Heart left ventricle (tissue), 16 donors: ENCODE results near the gene LIN9. TPM values are rescaled to one million over a fixed set of nuclear protein-coding genes. Genes with fewer than 3 reads are reported as not detected.
A peak's percentile ranks its signal among the peaks of the same experiment; 100 is the strongest.
"Not testable (repeated sequence)": the region's sequence is repeated elsewhere in the genome, so short reads cannot be mapped to it uniquely, and the experiment has no call there.

Experiments used
- ATAC-seq, 4 donors: fragments of 200-7000 bp; cut with Tn5 transposase; one replicate each; pipeline ENCODE4 v1.9.1; 2020 to 2022; ENCODE audit warnings: moderate library complexity in 4 of 4, mild to moderate bottlenecking in 3 of 4, moderate number of reproducible peaks in 1 of 4
- DNase-seq, 5 donors: peaks; one replicate each; pipeline ENCODE4 v3.0.0-alpha.2; 2020
- H3K27ac ChIP-seq, 12 donors: fragments of 200-600 bp; sonication (generic) in 4 of 12; one replicate each; pipeline versions ENCODE4 v1.5.0 to v1.8.0; 2016 to 2022; ENCODE audit warnings: mild to moderate bottlenecking in 2 of 12
- H3K27me3 ChIP-seq, 9 donors: fragments of 200-600 bp; sonication (generic) in 2 of 9; one replicate each; pipeline versions ENCODE4 v1.5.1 to v1.8.0; 2016 to 2022; ENCODE audit warnings: mild to moderate bottlenecking in 3 of 9
- H3K36me3 ChIP-seq, 9 donors: fragments of 200-600 bp; sonication (generic) in 2 of 9; one replicate each; pipeline versions ENCODE4 v1.5.0 to v1.8.0; 2018 to 2022; ENCODE audit warnings: mild to moderate bottlenecking in 2 of 9
- H3K4me1 ChIP-seq, 12 donors: fragments of 200-600 bp; sonication (generic) in 4 of 12; one replicate each; pipeline versions ENCODE4 v1.5.0 to v1.8.0; 2016 to 2022; ENCODE audit warnings: mild to moderate bottlenecking in 3 of 12
- H3K4me3 ChIP-seq, 12 donors: fragments of 200-600 bp; sonication (generic) in 4 of 12; one replicate each; pipeline versions ENCODE4 v1.5.0 to v1.8.0; 2017 to 2022; ENCODE audit warnings: mild to moderate bottlenecking in 9 of 12, moderate library complexity in 4 of 12
- H3K9me3 ChIP-seq, 12 donors: fragments of 200-600 bp; sonication (generic) in 4 of 12; one replicate each; pipeline versions ENCODE4 v1.5.0 to v1.8.0; 2016 to 2022; ENCODE audit warnings: mild to moderate bottlenecking in 1 of 12
- POLR2A ChIP-seq, 2 donors: fragments of 450-650 bp; IDR thresholded peaks; one replicate each; pipeline ENCODE4 v1.6.1; 2017; ENCODE audit warnings: antibody characterized with exemption in 2 of 2, mild to moderate bottlenecking in 2 of 2, moderate library complexity in 2 of 2
- WGBS, 4 donors: extraction: QIAGEN DNeasy Blood & Tissue Kit in 2 of 4; methylation state at CpG; one replicate each; pipeline versions ENCODE4 v1.1.5 to v1.1.7; 2013 to 2018; 5-methylcytosine and 5-hydroxymethylcytosine counted together
- intact Hi-C, 10 donors: fragments of 100-400 bp; cut with DNase I; formaldehyde crosslinking; loops; one replicate each; pipeline versions ENCODE4 v1.11.1 to v1.14.2; 2022
- polyA plus RNA-seq, 2 donors: library from polyadenylated mRNA; stranded (reverse); fragments of 200-250 nt; gene quantifications; one replicate each; pipeline ENCODE4 v1.2.3, GENCODE V29; 2013
- total RNA-seq, 9 donors: library from RNA; depleted of rRNA in 2 of 9; stranded (reverse); fragments of >200 nt in 2 of 9; fragmentation: NEBNext Ultra II Directional in 3 of 9; extraction: Animal tissue kit (Norgen Biotek cat#: 25700) in 3 of 9; gene quantifications; one replicate each; pipeline versions ENCODE4 v1.1.0 to v1.2.4, GENCODE V29; 2016 to 2023
- TF ChIP-seq, protein P1 (sequence below), 12 donors: fragments of 200-600 bp; sonication (generic) in 4 of 12; IDR thresholded peaks; one replicate each; pipeline versions ENCODE4 v1.5.0 to v1.8.0; 2018 to 2022; ENCODE audit warnings: antibody characterized with exemption in 12 of 12, mild to moderate bottlenecking in 5 of 12
- donor health status: ischemic (EF 13 %, LVEDD 7.1; RV severe dilation, severe dysfunction).
- donor health status: healthy with polysubstance abuse.
- donor health status: DM: no; HTN: yes; CAD: no.
- donor health status: DM: no; HTN: no; CAD: no.
- donor health status: ischemic (EF 25% LVEDD 6.9; RV normal size, moderate dysfunction).
- donor health status: ischemic (EF 25% LVEDD 5.7; RV mildly dilated, moderate dysfunction).
- donor health status: healthy.
- donor health status: DM: yes; HTN: yes; CAD: no.
- donor health status: ischemic (EF 35%, LVEDD 5.7; RV mildly dilated, moderate dysfunction).
- donor health status: nonischemic (EF 11% LVEDD 7.7; RV severe dilation, severe dysfunction).
- donor health status: DM: yes; HTN: yes; CAD: no.
- donor health status: PGD.
- donor health status: ischemic (EF 29% LVEDD 5.4; RV normal size, mild dysfunction).
- donor health status: nonischemic (EF 23%, LVEDD 6.1; RV moderate dilation, normal function).

LIN9 gene
- total and polyA plus RNA-seq, 11 donors, result 10.9 to 21.0 (median 17.7) TPM

- DNase-seq, result no peak
- H3K4me3 ChIP-seq, result no peak overlapping the region
- intact Hi-C loops, result no loop called here
Measured at GRCh38 chr1:226276077-226276682, 32.8 kb downstream of the LIN9 start.

DNA sequence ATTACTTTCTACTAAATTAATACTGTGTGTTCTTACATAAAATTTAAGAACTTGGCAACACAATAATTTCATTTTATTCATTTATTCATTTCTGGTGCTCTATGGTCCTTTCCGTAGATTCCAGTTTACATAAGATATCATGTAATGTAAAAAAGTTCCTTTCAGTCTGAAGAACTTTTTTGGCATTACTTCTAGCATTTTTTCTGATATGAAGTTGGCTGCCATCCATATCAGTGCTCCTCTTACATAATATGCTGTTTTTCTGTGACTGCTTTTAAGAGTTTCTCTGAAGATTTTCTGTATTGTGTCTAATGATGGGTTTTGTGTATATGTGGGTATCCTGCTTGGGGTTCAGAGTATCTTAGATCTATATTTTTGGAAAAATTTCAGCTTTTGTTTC lies 34.8 kb downstream of the LIN9 start:
- H3K4me1 ChIP-seq, result peaks cover 0 to 15% (median 0%) of the 10 kb centered on the region in 12 donors
- H3K9me3 ChIP-seq, result no peaks in the 10 kb centered on the region
- 62 to 72% (median 67%) methylated on average over 1 of the region's 1 CpG for WGBS, 4 donors
- intact Hi-C loops, result no loop called here
- peaks cover 0 to 15% (median 9%) of the 10 kb centered on the region in 9 donors for H3K36me3 ChIP-seq
- H3K27me3 ChIP-seq, result no peaks in the 10 kb centered on the region
- H3K27ac ChIP-seq, result peak overlapping the region in 4 of 12 donors; percentile 0 to 81 (median 32)
- TF ChIP-seq, protein P1, sequence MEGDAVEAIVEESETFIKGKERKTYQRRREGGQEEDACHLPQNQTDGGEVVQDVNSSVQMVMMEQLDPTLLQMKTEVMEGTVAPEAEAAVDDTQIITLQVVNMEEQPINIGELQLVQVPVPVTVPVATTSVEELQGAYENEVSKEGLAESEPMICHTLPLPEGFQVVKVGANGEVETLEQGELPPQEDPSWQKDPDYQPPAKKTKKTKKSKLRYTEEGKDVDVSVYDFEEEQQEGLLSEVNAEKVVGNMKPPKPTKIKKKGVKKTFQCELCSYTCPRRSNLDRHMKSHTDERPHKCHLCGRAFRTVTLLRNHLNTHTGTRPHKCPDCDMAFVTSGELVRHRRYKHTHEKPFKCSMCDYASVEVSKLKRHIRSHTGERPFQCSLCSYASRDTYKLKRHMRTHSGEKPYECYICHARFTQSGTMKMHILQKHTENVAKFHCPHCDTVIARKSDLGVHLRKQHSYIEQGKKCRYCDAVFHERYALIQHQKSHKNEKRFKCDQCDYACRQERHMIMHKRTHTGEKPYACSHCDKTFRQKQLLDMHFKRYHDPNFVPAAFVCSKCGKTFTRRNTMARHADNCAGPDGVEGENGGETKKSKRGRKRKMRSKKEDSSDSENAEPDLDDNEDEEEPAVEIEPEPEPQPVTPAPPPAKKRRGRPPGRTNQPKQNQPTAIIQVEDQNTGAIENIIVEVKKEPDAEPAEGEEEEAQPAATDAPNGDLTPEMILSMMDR (IDR thresholded peaks at IDR 0.05), result no peak
- TF ChIP-seq POLR2A (IDR thresholded peaks at IDR 0.05), result no peak
- ATAC-seq, result no peak
- no peak overlapping the region for H3K4me3 ChIP-seq
- DNase-seq, result no peak

More at GRCh38 chr1:226276077-226276682, 32.8 kb downstream of the LIN9 start:
- no peak overlapping the region for H3K27ac ChIP-seq
- peaks cover 0 to 13% (median 0%) of the 10 kb centered on the region in 12 donors for H3K4me1 ChIP-seq
- H3K36me3 ChIP-seq, result peaks cover 0 to 15% (median 9%) of the 10 kb centered on the region in 9 donors
- H3K27me3 ChIP-seq, result no peaks in the 10 kb centered on the region
- 85 to 87% (median 87%) methylated on average over 3 of the region's 3 CpGs for WGBS, 4 donors
- no peak for ATAC-seq
- H3K9me3 ChIP-seq, result no peaks in the 10 kb centered on the region
- no peak for TF ChIP-seq POLR2A (IDR thresholded peaks at IDR 0.05)
- TF ChIP-seq, protein P1 (IDR thresholded peaks at IDR 0.05), result no peak

GRCh38 chr1:226272233-226272902 lies 36.6 kb downstream of the LIN9 start:
- H3K27me3 ChIP-seq, DNase-seq, H3K4me3 ChIP-seq, H3K9me3 ChIP-seq, intact Hi-C loops: not testable (repeated sequence)
- H3K27ac ChIP-seq, result peak overlapping the region in 11 of 12 donors; percentile 22 to 81 (median 64)
- peaks cover 0 to 15% (median 2%) of the 10 kb centered on the region in 12 donors for H3K4me1 ChIP-seq
- ATAC-seq, result peak; percentile 24 to 65 (median 54)
- H3K36me3 ChIP-seq, result peaks cover 0 to 15% (median 6%) of the 10 kb centered on the region in 9 donors
- 47 to 65% (median 57%) methylated on average over 8 of the region's 8 CpGs for WGBS, 4 donors

DNA sequence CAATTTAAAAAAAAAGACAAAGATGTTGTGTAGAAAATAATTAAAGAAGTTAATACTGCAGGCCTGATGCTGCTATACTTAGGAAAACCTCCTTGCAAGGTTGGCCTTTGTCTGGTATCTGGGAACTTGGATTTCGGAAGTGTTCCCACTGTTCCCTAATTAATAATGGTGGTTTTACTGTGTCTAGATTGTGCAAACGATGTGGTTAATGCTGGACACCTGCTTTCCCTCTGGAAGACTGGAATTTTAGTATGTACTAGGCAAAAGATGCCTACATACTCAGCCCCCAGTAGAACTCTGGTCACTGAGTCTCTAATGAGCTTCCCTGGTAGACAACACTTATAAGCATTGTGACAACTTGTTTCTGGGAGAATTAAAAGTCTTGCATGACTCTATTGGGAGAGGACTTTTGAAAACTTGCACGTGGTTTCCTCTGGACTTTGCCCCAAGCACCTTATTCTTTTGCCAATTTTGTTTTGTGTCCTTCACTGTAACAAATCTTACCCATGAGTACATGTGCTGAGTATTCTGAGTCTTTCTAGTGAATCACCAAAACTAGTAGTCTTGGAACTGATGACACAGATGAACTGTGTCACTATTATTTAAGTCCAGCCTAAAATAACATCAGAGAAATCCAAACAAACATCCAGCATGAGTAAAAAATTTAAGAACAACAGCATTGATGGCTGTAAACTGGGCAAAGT lies 40.4 kb downstream of the LIN9 start:
- no peak overlapping the region for H3K4me3 ChIP-seq
- 65 to 79% (median 75%) methylated on average over 3 of the region's 3 CpGs for WGBS, 4 donors
- H3K9me3 ChIP-seq, result no peaks in the 10 kb centered on the region
- H3K27ac ChIP-seq, result peak overlapping the region in 2 of 12 donors; percentile 1 to 13
- H3K36me3 ChIP-seq, result peaks cover 0 to 45% (median 0%) of the 10 kb centered on the region in 9 donors
- peaks cover 0 to 15% (median 0%) of the 10 kb centered on the region in 12 donors for H3K4me1 ChIP-seq
- intact Hi-C loops, result no loop called here
- TF ChIP-seq, protein P1 (IDR thresholded peaks at IDR 0.05), result no peak
- TF ChIP-seq POLR2A (IDR thresholded peaks at IDR 0.05), result no peak
- ATAC-seq, result no peak
- no peaks in the 10 kb centered on the region for H3K27me3 ChIP-seq
- DNase-seq, result no peak
